ENCODE data around the gene ARSG. TPM values are rescaled to one million over a fixed set of nuclear protein-coding genes. Genes with fewer than 3 reads are reported as not detected.

ARSG gene
- polyA plus RNA-seq, 3 donors = 15.5 to 19.3 (median 19.2) TPM

DNA sequence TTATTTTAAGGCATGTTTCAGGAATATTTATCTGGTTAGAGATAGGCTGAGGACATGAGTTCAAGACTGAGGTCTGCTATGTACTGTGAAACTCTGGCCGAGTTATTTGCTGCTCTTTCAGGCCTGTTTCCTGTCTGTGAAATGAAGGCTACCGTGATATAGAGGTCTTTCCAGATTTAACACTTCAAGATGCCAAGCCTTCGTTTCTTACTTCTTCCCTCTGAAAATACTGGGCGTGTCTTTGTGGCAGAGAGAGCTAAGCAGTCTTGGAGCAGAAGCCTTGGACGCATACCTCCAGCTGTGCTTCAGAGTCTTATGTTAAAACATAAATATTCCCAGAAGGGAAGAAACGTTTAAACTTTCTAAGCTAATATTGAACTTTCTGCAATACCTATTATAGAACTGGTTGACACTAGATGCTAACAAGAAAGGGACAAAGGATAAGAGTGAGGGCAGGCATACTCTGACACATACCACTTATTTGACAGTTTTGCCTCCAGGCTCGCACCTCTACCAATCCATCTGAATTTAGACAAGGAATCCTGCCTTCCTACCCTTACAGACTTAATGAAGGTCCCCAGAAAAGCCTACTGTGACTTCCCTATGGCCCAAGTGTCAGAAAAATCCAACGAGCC is 148.5 kb downstream of the ARSG start:
- TF ChIP-seq, protein P1, sequence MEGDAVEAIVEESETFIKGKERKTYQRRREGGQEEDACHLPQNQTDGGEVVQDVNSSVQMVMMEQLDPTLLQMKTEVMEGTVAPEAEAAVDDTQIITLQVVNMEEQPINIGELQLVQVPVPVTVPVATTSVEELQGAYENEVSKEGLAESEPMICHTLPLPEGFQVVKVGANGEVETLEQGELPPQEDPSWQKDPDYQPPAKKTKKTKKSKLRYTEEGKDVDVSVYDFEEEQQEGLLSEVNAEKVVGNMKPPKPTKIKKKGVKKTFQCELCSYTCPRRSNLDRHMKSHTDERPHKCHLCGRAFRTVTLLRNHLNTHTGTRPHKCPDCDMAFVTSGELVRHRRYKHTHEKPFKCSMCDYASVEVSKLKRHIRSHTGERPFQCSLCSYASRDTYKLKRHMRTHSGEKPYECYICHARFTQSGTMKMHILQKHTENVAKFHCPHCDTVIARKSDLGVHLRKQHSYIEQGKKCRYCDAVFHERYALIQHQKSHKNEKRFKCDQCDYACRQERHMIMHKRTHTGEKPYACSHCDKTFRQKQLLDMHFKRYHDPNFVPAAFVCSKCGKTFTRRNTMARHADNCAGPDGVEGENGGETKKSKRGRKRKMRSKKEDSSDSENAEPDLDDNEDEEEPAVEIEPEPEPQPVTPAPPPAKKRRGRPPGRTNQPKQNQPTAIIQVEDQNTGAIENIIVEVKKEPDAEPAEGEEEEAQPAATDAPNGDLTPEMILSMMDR (IDR thresholded peaks at IDR 0.05) = no peak
- intact Hi-C loops (cut with micrococcal nuclease) = loop anchor here (2.0 to 5.0 kb wide), 2 partner anchors 15 to 177 kb away; no protein-coding TSS in a partner anchor
- H3K79me2 ChIP-seq (ENCODE audit: insufficient read depth, low read length) = no peaks in the 10 kb centered on the region
- no peaks in the 10 kb centered on the region for H3K9me3 ChIP-seq (replicated peaks in 1 of 2; ENCODE audit: control insufficient read depth in 1 of 2, insufficient read depth in 1 of 2, low read length in 2 of 2)
- H3K4me2 ChIP-seq (replicated peaks; ENCODE audit: extremely low read depth, low read length, poor library complexity, severe bottlenecking) = no peak overlapping the region
- H3K4me1 ChIP-seq (ENCODE audit: control insufficient read depth in 1 of 2, insufficient read depth in 2 of 2, low read length in 2 of 2) = peaks cover 62 to 66% of the 10 kb centered on the region in 2 donors
- peaks cover 17 to 31% of the 10 kb centered on the region in 2 donors for H3K36me3 ChIP-seq (replicated peaks in 1 of 2; ENCODE audit: control insufficient read depth in 1 of 2, insufficient read depth in 2 of 2, low read length in 2 of 2)
- H3K27ac ChIP-seq (ENCODE audit: low read depth in 1 of 2, low read length in 2 of 2) = no peak overlapping the region
- no peaks in the 10 kb centered on the region for H4K20me1 ChIP-seq (ENCODE audit: insufficient read depth, low read length)
- H3K4me1 Mint-ChIP-seq = peaks cover 62% of the 10 kb centered on the region
- H3K27ac Mint-ChIP-seq = peak overlapping the region in 1 of 7 donors; percentile 21
- H3K27me3 Mint-ChIP-seq (ENCODE audit: low read depth in 3 of 3) = no peaks in the 10 kb centered on the region
- peaks cover 28 to 37% of the 10 kb centered on the region in 2 donors for H3K36me3 Mint-ChIP-seq
- WGBS (ENCODE audit: insufficient coverage) = 66% methylated on average over 3 of the region's 8 CpGs
- H3K9ac ChIP-seq (ENCODE audit: insufficient read depth, low read length, poor library complexity, severe bottlenecking) = no peak overlapping the region
- H3K4me3 ChIP-seq (replicated peaks in 1 of 3; ENCODE audit: low read depth in 2 of 3, low read length in 3 of 3) = no peak overlapping the region
- no peak overlapping the region for H2AFZ ChIP-seq (ENCODE audit: insufficient read depth, low read depth, low read length, poor library complexity, severe bottlenecking)
- H3K9me3 Mint-ChIP-seq = no peaks in the 10 kb centered on the region
- H3K4me3 Mint-ChIP-seq = no peak overlapping the region
- H3K27me3 ChIP-seq (ENCODE audit: control insufficient read depth in 2 of 2, insufficient read depth in 2 of 2, low read length in 2 of 2) = no peaks in the 10 kb centered on the region
- DNase-seq = no peak

DNA sequence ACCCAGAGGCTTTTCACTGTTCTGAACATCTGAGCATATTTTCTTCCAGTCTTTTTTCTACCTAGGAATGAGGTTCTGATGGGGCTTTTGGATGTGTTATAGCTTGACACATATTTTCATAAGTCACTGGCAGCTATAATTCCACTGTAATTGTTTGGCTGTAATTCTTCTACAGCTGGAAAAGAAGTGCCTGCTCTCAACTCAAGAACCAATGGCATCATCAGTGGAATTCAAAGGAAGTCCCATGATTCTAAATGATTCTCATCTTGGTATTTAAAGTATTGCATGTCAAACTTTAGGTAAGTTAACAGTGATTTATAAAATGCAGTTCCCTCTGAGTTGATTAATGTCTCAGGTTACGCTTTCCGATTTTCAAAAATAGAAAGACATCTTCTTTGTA is 149.2 kb downstream of the ARSG start:
- Histone ChIP-seq H3K79me2 (ENCODE audit: insufficient read depth, low read length) (no peaks in the 10 kb centered on the region), H3K4me2 (replicated peaks; ENCODE audit: extremely low read depth, low read length, poor library complexity, severe bottlenecking) (no peak overlapping the region), H3K27me3 (ENCODE audit: control insufficient read depth in 2 of 2, insufficient read depth in 2 of 2, low read length in 2 of 2) (no peaks in the 10 kb centered on the region), H3K9me3 (replicated peaks in 1 of 2; ENCODE audit: control insufficient read depth in 1 of 2, insufficient read depth in 1 of 2, low read length in 2 of 2) (no peaks in the 10 kb centered on the region), H3K27ac (ENCODE audit: low read depth in 1 of 2, low read length in 2 of 2) (peak overlapping the region in 1 of 2 donors; percentile 78), H3K4me3 (replicated peaks in 1 of 3; ENCODE audit: low read depth in 2 of 3, low read length in 3 of 3) (peak overlapping the region in 1 of 3 experiments; percentile 41), H2AFZ (ENCODE audit: insufficient read depth, low read depth, low read length, poor library complexity, severe bottlenecking) (no peak overlapping the region), H3K36me3 (replicated peaks in 1 of 2; ENCODE audit: control insufficient read depth in 1 of 2, insufficient read depth in 2 of 2, low read length in 2 of 2) (peaks cover 11 to 28% of the 10 kb centered on the region in 2 donors), H4K20me1 (ENCODE audit: insufficient read depth, low read length) (no peaks in the 10 kb centered on the region), H3K4me1 (ENCODE audit: control insufficient read depth in 1 of 2, insufficient read depth in 2 of 2, low read length in 2 of 2) (peaks cover 62 to 66% of the 10 kb centered on the region in 2 donors), H3K9ac (ENCODE audit: insufficient read depth, low read length, poor library complexity, severe bottlenecking) (no peak overlapping the region)
- Mint-ChIP-seq H3K27me3 (ENCODE audit: low read depth in 3 of 3) (peaks cover 0 to 1% (median 0%) of the 10 kb centered on the region in 3 donors), H3K4me3 (no peak overlapping the region), H3K36me3 (peaks cover 28 to 34% of the 10 kb centered on the region in 2 donors), H3K4me1 (peaks cover 62% of the 10 kb centered on the region), H3K27ac (peak overlapping the region; percentile 84 to 95 (median 91)), H3K9me3 (no peaks in the 10 kb centered on the region)
- no CpG with 5 or more reads among the region's 2 CpGs for WGBS (ENCODE audit: insufficient coverage)
- intact Hi-C loops (cut with micrococcal nuclease) = loop anchor here in 1 of 2 donors (2.0 kb wide), 1 partner anchor 14 kb away; no protein-coding TSS in a partner anchor
- DNase-seq = no peak
- TF ChIP-seq, protein P1 (IDR thresholded peaks at IDR 0.05) = no peak
